Regular cardiac myocyte (primary cell): Measurements from ENCODE around the gene F5. TPM values are rescaled to one million over a fixed set of nuclear protein-coding genes. Genes with fewer than 3 reads are reported as not detected.

Source experiments
- total RNA-seq: library from RNA; depleted of rRNA; stranded (reverse); fragments of >200 nt; gene quantifications from 2 replicates; pipeline ENCODE4 v1.2.3, GENCODE V29; 2014

F5 gene
- under 0.01 TPM in 1 of 2 replicates, not detected in the other for total RNA-seq

GRCh38 chr1:169586395-169587255 is at the start of gene F5:
F5 (minus strand) TSS chr1:169586481; CDS start chr1:169586386, 95 bp downstream.

DNA sequence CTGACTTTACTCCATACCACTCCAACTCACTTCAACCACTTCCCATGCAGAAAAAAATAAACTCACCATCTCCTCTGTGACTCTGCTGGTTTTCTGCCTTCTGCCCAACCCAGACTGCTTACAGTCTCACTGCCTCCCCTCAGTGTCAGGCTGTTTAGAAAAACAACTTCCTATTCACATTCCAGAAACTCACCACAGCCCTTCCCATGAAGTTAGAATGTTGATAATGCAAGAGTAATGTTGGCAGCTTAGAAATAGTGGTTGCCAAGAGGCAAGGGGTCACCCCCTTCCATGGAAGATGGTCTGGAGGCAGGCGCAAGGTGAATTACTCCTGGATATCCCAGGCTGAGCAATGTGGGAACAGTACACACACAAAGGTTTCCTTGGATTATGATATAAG is 43.7 kb upstream of the F5 start, which contains the start of gene SELP:
Gene SELP (minus strand): TSS at position 119 of the 400 bp plus-strand sequence. CDS start 50 bp downstream, at position 69.

GRCh38 chr1:169485431-169486280 is 100.6 kb downstream of the F5 start, which contains the start of gene SLC19A2:
SLC19A2 (minus strand) TSS chr1:169485944; CDS start chr1:169485766, 178 bp downstream.

Other genes with a start within 250 kb of the F5 start
- gene NME7, start 218.7 kb downstream of the F5 start, total RNA-seq: 29.9 and 39.7 TPM in 2 replicates
- 46.6 and 49.9 TPM in 2 replicates for gene BLZF1, start 218.3 kb downstream of the F5 start, total RNA-seq
- 0.77 and 1.7 TPM in 2 replicates for gene CCDC181, start 159.0 kb downstream of the F5 start, total RNA-seq
- 8.1 and 16.9 TPM in 2 replicates for gene SLC19A2, start 100.5 kb downstream of the F5 start, total RNA-seq
- gene SELP, start 43.6 kb upstream of the F5 start, total RNA-seq: 0.19 and 1.4 TPM in 2 replicates
- 1.1 and 1.2 TPM in 2 replicates for gene SELL, start 125.1 kb upstream of the F5 start, total RNA-seq
- gene SELE, start 147.6 kb upstream of the F5 start, total RNA-seq: under 0.01 TPM in 2 replicates
- gene METTL18, start 208.4 kb upstream of the F5 start, total RNA-seq: 7.6 and 8.2 TPM in 2 replicates